Measurements from ENCODE around the gene SH2D3C.

DNA sequence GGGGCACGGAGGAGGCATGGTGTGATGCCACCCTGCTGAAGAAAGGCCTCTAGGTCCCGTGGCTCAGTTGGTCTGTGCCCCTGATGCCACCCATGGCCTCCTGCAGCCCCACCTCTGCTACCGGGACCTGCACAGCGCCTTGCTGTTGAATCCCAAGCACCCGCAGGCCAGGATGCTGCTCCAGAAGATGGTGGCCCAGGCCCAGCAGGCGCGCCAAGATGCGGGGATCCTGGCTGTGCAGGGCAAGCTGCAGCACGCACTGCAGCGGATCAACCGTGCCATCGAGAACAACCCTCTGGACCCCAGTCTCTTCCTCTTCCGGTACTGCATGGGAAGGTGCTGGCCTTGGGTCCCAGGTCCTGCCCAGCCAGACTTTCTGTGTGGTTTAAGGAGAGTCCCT lies 55.5 kb downstream of the SH2D3C start:
- TF ChIP-seq GATA2 (IDR thresholded peaks at IDR 0.05; ENCODE audit: low read depth, low read length) (no peak), GATA3 (IDR thresholded peaks at IDR 0.05; ENCODE audit: low read depth, low read length) (no peak)

All from SH-SY5Y (cell line).